Activated CD4-positive, alpha-beta T cell treated with anti-CD3 and anti-CD28 coated beads for 4 hours (primary cell): ENCODE data around the gene PLCL1.

Source experiments
- DNase-seq, 2 donors: peaks; one replicate each; pipeline ENCODE4 v3.0.0-alpha.2; 2020

The PLCL1 gene

DNA sequence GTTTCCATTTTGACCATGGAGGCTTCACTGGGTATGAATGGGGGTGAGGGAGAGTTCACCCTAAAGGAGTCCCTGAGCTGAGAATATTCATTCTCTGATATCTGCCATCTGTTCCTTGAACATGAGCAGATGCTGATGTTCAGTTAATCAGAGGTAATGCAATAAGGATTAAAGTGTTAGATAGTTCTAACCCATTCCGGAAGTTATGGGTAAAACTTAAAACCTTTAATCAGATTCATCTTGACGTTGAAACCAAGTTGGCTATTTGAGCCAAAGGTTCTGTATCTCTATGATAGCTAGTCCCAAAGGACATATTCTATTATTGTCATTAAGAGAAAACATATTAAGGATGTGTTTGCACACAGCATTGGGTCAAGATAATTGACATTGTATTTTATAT lies 268.9 kb downstream of the PLCL1 start:
- no peak for DNase-seq

GRCh38 chr2:198077477-198077876 lies 273.1 kb downstream of the PLCL1 start:
- DNase-seq, result no peak

DNA sequence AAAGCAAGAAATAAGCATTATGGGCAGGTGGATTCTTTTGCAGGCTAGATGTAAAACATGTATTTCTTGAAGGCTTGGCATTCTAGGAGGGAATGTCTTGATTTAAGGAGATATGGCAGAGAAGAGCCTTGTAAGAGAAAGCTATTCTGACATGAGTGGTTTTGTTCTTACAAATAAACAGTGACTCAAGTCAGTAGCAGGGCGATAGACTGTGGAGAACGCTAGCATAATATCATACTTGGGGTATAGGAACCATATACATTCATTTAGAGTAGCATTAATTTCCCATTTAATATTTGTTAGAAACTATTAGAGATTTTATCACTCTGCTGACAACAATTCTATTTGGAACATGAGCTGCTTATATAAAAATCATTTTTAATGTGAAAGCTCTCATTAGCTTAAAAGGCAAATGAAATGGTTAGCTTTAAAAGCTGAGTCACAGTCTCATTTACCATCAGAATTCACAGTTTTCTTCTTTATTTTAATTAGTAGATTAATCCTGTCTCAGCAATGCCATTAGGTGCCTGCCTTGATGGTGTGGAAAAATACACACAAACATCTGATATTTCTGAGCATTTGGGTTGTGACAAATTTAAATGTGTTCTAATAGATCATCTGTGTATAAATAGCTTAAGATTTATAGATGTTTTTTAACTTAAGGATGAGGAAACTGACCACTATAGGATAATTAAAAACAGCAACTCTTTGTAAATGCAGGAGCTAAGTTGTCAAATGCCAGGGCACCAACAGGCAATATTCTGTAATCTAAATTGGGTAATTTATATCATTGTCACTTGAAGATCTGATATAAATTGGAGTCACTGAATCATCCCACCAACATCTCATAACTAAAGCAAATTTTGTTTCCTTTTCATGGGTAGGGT lies 276.7 kb downstream of the PLCL1 start:
- DNase-seq, result no peak

- DNase-seq, result no peak
Observed at GRCh38 chr2:198084156-198084555, 279.8 kb downstream of the PLCL1 start.

DNA sequence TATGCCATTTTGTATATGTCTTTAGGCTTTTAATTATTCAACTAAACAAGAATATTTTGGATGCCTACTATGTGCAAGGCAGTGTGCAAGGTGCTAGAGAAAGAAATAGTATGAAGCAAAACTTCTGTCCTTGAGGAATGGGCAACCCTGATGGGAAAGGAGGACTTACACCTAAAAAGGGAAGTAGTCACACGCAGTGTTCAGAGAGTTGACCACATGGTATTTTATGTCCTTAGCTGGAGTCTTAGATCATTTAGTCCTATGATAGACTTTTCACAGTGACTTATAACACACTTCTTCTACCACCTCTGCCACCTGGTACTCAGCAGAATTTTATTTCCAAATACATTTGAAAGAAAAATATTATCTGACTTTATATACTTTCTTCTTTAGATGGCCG lies 291.6 kb downstream of the PLCL1 start:
- DNase-seq, result no peak

GRCh38 chr2:198096965-198097364 lies 292.6 kb downstream of the PLCL1 start:
- DNase-seq, result no peak

GRCh38 chr2:198097630-198098029 lies 293.2 kb downstream of the PLCL1 start:
- DNase-seq, result no peak

DNA sequence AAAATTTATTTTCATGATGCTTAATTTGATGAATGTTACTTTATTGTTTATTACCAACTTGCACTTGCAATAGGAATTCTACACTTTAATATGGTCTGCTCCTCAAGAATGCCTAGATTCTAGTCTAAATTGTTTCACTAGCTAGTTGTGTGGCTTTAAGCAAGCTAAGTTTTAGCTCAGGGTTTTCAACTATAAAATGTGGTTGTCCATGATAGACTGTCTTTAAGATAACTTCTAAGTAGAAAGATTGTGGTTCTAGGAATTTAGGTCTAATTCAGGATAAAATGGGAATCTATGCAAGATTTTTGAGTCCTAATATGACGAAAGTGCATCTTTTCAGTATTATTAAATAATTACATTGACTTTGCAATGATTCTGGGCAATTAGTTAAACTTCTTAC lies 294.0 kb downstream of the PLCL1 start:
- no peak for DNase-seq

- DNase-seq, result no peak
Observed at GRCh38 chr2:198098918-198099317, 294.5 kb downstream of the PLCL1 start.

GRCh38 chr2:198100346-198100745 lies 296.0 kb downstream of the PLCL1 start:
- no peak for DNase-seq

DNA sequence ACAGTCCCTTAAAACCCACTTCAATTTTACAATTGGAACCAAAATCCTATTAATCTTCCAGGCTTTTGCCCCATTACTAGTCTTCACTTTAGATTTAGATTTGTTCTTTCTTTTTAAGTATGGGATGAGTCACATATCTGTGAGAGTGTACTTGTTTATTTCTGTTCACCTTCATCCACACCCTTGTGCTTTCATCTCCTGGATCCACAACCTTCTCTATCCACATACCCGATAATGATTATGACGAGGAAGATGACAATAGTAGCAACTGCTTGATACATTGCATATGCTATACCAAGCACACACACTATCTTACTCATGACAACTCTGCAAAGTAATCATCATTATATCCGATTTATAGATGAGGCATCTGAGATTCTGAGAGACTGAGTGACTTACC lies 297.3 kb downstream of the PLCL1 start:
- DNase-seq, result no peak

- DNase-seq, result no peak
Observed at GRCh38 chr2:198102120-198102519, 297.7 kb downstream of the PLCL1 start.

GRCh38 chr2:198102856-198103255 lies 298.5 kb downstream of the PLCL1 start:
- DNase-seq, result no peak

GRCh38 chr2:198106621-198107385 lies 302.4 kb downstream of the PLCL1 start:
- no peak for DNase-seq

DNA sequence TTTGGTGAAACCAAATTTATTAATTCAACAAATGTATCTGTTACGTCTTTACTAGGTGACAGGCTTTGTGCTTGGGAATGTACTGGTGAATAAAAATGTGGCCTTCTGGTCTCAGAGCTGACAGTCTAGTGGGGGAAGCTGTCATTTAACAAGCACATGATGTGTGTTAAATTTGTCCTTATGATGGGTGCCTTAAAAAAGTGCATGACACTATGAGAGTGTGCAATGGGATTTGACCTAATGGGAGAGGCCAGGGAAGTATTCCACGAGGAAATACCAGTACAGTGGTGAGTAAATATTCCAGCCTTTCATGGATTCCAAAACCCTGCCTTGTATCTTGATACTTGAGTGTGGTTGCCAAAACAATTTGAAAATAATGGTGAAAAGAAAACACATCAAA lies 308.9 kb downstream of the PLCL1 start:
- no peak for DNase-seq

- DNase-seq, result no peak
Observed at GRCh38 chr2:198114064-198114463, 309.7 kb downstream of the PLCL1 start.

GRCh38 chr2:198115201-198115600 lies 310.8 kb downstream of the PLCL1 start:
- DNase-seq, result no peak

DNA sequence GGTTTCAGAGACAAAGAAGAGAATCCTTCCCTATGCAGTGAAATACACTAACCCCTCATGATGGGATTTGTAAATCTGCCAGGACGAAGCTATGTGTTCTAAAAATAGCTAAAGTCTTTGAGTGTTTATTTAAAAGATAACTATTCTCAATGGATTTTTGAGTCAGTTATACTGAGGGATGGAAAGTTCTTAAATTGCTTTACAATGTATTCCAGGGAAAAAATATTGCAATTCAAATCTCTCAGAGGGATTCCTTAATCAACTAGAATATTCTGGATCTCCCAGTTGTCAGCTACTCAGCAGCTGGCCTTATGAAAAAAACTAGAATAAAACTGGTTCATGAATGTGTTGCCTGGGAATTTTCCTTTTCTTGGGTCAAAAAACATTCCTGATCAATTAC lies 312.4 kb downstream of the PLCL1 start:
- DNase-seq, result no peak

GRCh38 chr2:198117406-198118041 lies 313.1 kb downstream of the PLCL1 start:
- DNase-seq, result no peak

DNA sequence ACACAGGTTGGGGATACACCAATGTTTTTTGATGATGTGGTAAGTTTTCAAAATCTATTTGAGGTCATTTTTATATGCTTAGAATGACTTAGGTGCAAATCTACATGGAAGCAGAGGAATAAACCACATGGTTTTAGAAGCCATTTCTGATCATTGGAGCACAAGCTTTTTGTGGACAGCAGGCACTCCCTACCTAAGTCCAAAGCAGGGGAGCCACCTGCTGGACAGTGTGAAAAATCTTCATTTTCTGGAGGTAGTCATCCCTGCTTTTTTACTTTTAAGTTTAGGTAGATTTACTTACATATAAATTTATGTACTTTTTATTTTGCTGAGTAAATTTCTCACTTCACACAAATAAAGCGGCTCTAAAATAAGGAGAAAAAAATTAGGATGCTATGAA lies 323.2 kb downstream of the PLCL1 start:
- peak; percentile 25 to 42 for DNase-seq

- no peak for DNase-seq
Observed at GRCh38 chr2:198129609-198130008, 325.2 kb downstream of the PLCL1 start.

GRCh38 chr2:198134293-198134955 lies 330.0 kb downstream of the PLCL1 start:
- no peak for DNase-seq

GRCh38 chr2:198135481-198135934 lies 331.1 kb downstream of the PLCL1 start:
- DNase-seq, result no peak
